HepG2 (cell line): ENCODE measurements around the gene CILP2. TPM values are rescaled to one million over a fixed set of nuclear protein-coding genes. Genes with fewer than 3 reads are reported as not detected.

Experiments
- ARID4A ChIP-seq: sonication (generic); formaldehyde crosslinking; IDR thresholded peaks from 2 replicates; pipeline ENCODE4 v1.5.0; 2020; ENCODE audit warnings: mild to moderate bottlenecking, missing genetic modification reagents, borderline replicate concordance
- BATF2 ChIP-seq: sonication (generic); formaldehyde crosslinking; IDR thresholded peaks from 2 replicates; pipeline ENCODE4 v1.8.0; 2022; ENCODE audit warnings: mild to moderate bottlenecking, missing genetic modification reagents, moderate library complexity
- CHCHD3 ChIP-seq: sonication (generic); formaldehyde crosslinking; IDR thresholded peaks from 2 replicates; pipeline ENCODE4 v1.8.0; 2022; ENCODE audit warnings: mild to moderate bottlenecking, missing genetic modification reagents, moderate library complexity
- EHMT2 ChIP-seq: fragments of 200-600 bp; sonication (generic); IDR thresholded peaks from 2 replicates; pipeline ENCODE4 v1.7.0; 2017; ENCODE audit warnings: antibody characterized with exemption, low read depth, low read length, borderline replicate concordance
- ERF ChIP-seq: IDR thresholded peaks from 2 replicates; pipeline ENCODE4 v1.6.1; 2018; ENCODE audit warnings: missing biosample characterization, missing genetic modification reagents
- FOSL1 ChIP-seq: sonication (generic); formaldehyde crosslinking; IDR thresholded peaks from 2 replicates; pipeline ENCODE4 v1.9.0; 2021; ENCODE audit warnings: missing genetic modification reagents, borderline replicate concordance
- FOXA3 ChIP-seq: IDR thresholded peaks from 2 replicates; pipeline ENCODE4 v1.6.1; 2016; ENCODE audit warnings: missing genetic modification reagents, missing compliant biosample characterization
- FOXP1 ChIP-seq, 2 experiments: fragments of 450-650 bp in 1 of 2; IDR thresholded peaks; 2 replicates each; pipeline ENCODE4 v1.6.1; 2017 to 2018; ENCODE audit warnings: antibody characterized with exemption in 1 of 2
- HOXD1 ChIP-seq: sonication (generic); formaldehyde crosslinking; IDR thresholded peaks from 2 replicates; pipeline ENCODE4 v1.5.0; 2020; ENCODE audit warnings: missing genetic modification reagents
- IKZF5 ChIP-seq: IDR thresholded peaks from 2 replicates; pipeline ENCODE4 v1.6.1; 2018; ENCODE audit warnings: missing genetic modification reagents, mild to moderate bottlenecking, missing compliant biosample characterization
- KAT7 ChIP-seq: IDR thresholded peaks from 2 replicates; pipeline ENCODE4 v1.6.1; 2018; ENCODE audit warnings: borderline replicate concordance, missing compliant biosample characterization
- KMT2B ChIP-seq: IDR thresholded peaks from 2 replicates; pipeline ENCODE4 v1.6.1; 2016; ENCODE audit warnings: missing genetic modification reagents, missing compliant biosample characterization
- MTA1 ChIP-seq: sonication (generic); formaldehyde crosslinking; IDR thresholded peaks from 2 replicates; pipeline ENCODE4 v1.4.0; 2020; ENCODE audit warnings: missing genetic modification reagents, mild to moderate bottlenecking, borderline replicate concordance
- PHB2 ChIP-seq: fragments of 450-650 bp; IDR thresholded peaks from 2 replicates; pipeline ENCODE4 v1.6.1; 2018; ENCODE audit not compliant: partially characterized antibody
- RARA ChIP-seq: IDR thresholded peaks from 2 replicates; pipeline ENCODE4 v1.6.1; 2016; ENCODE audit warnings: missing genetic modification reagents, missing compliant biosample characterization
- ZIK1 ChIP-seq: sonication (generic); formaldehyde crosslinking; IDR thresholded peaks from 2 replicates; pipeline ENCODE4 v1.5.0; 2020; ENCODE audit warnings: mild to moderate bottlenecking, low read depth, missing genetic modification reagents, borderline replicate concordance
- ZNF263 ChIP-seq: sonication (generic); formaldehyde crosslinking; IDR thresholded peaks from 2 replicates; pipeline ENCODE4 v1.4.0; 2020; ENCODE audit warnings: missing genetic modification reagents
- ZNF264 ChIP-seq: sonication (generic); formaldehyde crosslinking; IDR thresholded peaks from 2 replicates; pipeline ENCODE4 v1.4.0; 2020; ENCODE audit warnings: missing genetic modification reagents
- ZNF710 ChIP-seq: sonication (generic); formaldehyde crosslinking; IDR thresholded peaks from 2 replicates; pipeline ENCODE4 v1.5.0; 2020; ENCODE audit warnings: mild to moderate bottlenecking, missing genetic modification reagents, borderline replicate concordance
- ZNF761 ChIP-seq: sonication (generic); formaldehyde crosslinking; conservative IDR thresholded peaks from 2 replicates; pipeline ENCODE4 v1.4.0; 2020; ENCODE audit warnings: mild to moderate bottlenecking, missing genetic modification reagents
- ZSCAN12 ChIP-seq: sonication (generic); formaldehyde crosslinking; IDR thresholded peaks from 2 replicates; pipeline ENCODE4 v1.9.0; 2021; ENCODE audit warnings: mild to moderate bottlenecking, missing genetic modification reagents
- ZSCAN29 ChIP-seq: sonication (generic); formaldehyde crosslinking; conservative IDR thresholded peaks from 2 replicates; pipeline ENCODE4 v1.4.0; 2020; ENCODE audit warnings: mild to moderate bottlenecking, missing genetic modification reagents
- polyA plus RNA-seq, 8 experiments: library from polyadenylated mRNA; depleted of rRNA in 3 of 8; stranded (reverse) in 7 of 8; unstranded in 1 of 8; fragments of >200 nt; fragmentation: Illumina TruSeq in 4 of 8; extraction: Trizol in 4 of 8; gene quantifications; 2 replicates each; pipeline versions ENCODE4 v1.2.1 to v1.2.3, GENCODE V29; 2011 to 2016; ENCODE audit warnings: low read depth in 4 of 8, missing spikeins in 1 of 8, mixed read lengths in 1 of 8; ENCODE audit not compliant: insufficient read depth in 1 of 8
- total RNA-seq, 5 experiments: library from RNA; depleted of rRNA; stranded (reverse); fragments of >200 nt; fragmentation: Illumina TruSeq; extraction: Trizol; gene quantifications; 2 replicates each; pipeline ENCODE4 v1.2.3, GENCODE V29; 2016; ENCODE audit warnings: low read depth in 1 of 5

Gene CILP2
- total and polyA plus RNA-seq, 2 of the 13 experiments (the other 11 are each of a cell fraction or from before 2014, with no cell fraction given), result 0.09 to 0.37 TPM

GRCh38 chr19:19515642-19516519 lies 22.2 kb upstream of the CILP2 start, which contains the start of gene NDUFA13 (continued):
- TF ChIP-seq ARID4A (CRISPR knock-in tag) (peak; percentile 95; the same call in 1 of the 2 replicates), HOXD1 (no peak), ZNF710 (no peak), ZSCAN29 (no peak), ZNF761 (CRISPR knock-in tag) (no peak), KMT2B (peak; percentile 88), ZNF264 (CRISPR knock-in tag) (no peak), BATF2 (no peak), FOXA3 (CRISPR knock-in tag) (peak; percentile 56; the same call in 1 of the 2 replicates), ZNF263 (CRISPR knock-in tag) (peak; percentile 45; the same call in 1 of the 2 replicates), ERF (CRISPR knock-in tag) (peak; percentile 87), PHB2 (no peak), IKZF5 (CRISPR knock-in tag) (peak; percentile 64; the same call in 1 of the 2 replicates), RARA (CRISPR knock-in tag) (peak; percentile 24; the same call in 1 of the 2 replicates), ZSCAN12 (CRISPR knock-in tag) (0 out of 2 replicates have a peak, but pooled peaks have one; percentile 33), KAT7 (CRISPR knock-in tag) (no peak), FOSL1 (CRISPR knock-in tag) (0 out of 2 replicates have a peak, but pooled peaks have one; percentile 19), ZIK1 (CRISPR knock-in tag) (no peak; the same call in 1 of the 2 replicates), CHCHD3 (CRISPR knock-in tag) (no peak), MTA1 (CRISPR knock-in tag) (peak; percentile 63; the same call in 1 of the 2 replicates), FOXP1 (IDR thresholded peaks at IDR 0.05) (no peak), FOXP1 (CRISPR knock-in tag; IDR thresholded peaks at IDR 0.05) (0 out of 2 replicates have a peak, but pooled peaks have one; percentile 20), EHMT2 (no peak)
